Measurements from ENCODE around the gene COL25A1. TPM values are rescaled to one million over a fixed set of nuclear protein-coding genes. Genes with fewer than 3 reads are reported as not detected.
"Not testable (repeated sequence)": the region's sequence is repeated elsewhere in the genome, so short reads cannot be mapped to it uniquely, and the experiment has no call there.

COL25A1 gene
- total RNA-seq, 1 experiment from 2014 or later: 10.4 TPM

- DNase-seq (ENCODE audit: low read depth, low spot score): no peak
- in situ Hi-C loops (cut with HindIII; ENCODE audit: low pct_unique_long_range_greater_than_20kb, low sequenced_read_pairs): no loop called here
These were observed 279.5 kb downstream of the COL25A1 start for GRCh38 chr4:109022961-109023360.

- DNase-seq (ENCODE audit: low read depth, low spot score); in situ Hi-C loops (cut with HindIII; ENCODE audit: low pct_unique_long_range_greater_than_20kb, low sequenced_read_pairs): not testable (repeated sequence)
These were observed 280.8 kb downstream of the COL25A1 start for GRCh38 chr4:109021630-109022029.

- in situ Hi-C loops (cut with HindIII; ENCODE audit: low pct_unique_long_range_greater_than_20kb, low sequenced_read_pairs): no loop called here
- DNase-seq (ENCODE audit: low read depth, low spot score): no peak
These were observed 281.6 kb downstream of the COL25A1 start for GRCh38 chr4:109020861-109021260.

- DNase-seq (ENCODE audit: low read depth, low spot score): no peak
- in situ Hi-C loops (cut with HindIII; ENCODE audit: low pct_unique_long_range_greater_than_20kb, low sequenced_read_pairs): no loop called here
These were observed 286.3 kb downstream of the COL25A1 start for GRCh38 chr4:109016200-109016599.

- no peak for DNase-seq (ENCODE audit: low read depth, low spot score)
- in situ Hi-C loops (cut with HindIII; ENCODE audit: low pct_unique_long_range_greater_than_20kb, low sequenced_read_pairs): no loop called here
These were observed 287.0 kb downstream of the COL25A1 start for GRCh38 chr4:109015413-109015810.

- no peak for DNase-seq (ENCODE audit: low read depth, low spot score)
- in situ Hi-C loops (cut with HindIII; ENCODE audit: low pct_unique_long_range_greater_than_20kb, low sequenced_read_pairs): no loop called here
These were observed 287.7 kb downstream of the COL25A1 start for GRCh38 chr4:109014593-109015412.

- DNase-seq (ENCODE audit: low read depth, low spot score): no peak
- in situ Hi-C loops (cut with HindIII; ENCODE audit: low pct_unique_long_range_greater_than_20kb, low sequenced_read_pairs): no loop called here
These were observed 290.1 kb downstream of the COL25A1 start for GRCh38 chr4:109012286-109012880.

- DNase-seq (ENCODE audit: low read depth, low spot score): no peak
These were observed 291.0 kb downstream of the COL25A1 start for GRCh38 chr4:109011241-109012026.

GRCh38 chr4:109010521-109010920, 291.9 kb downstream of the COL25A1 start:
- in situ Hi-C loops (cut with HindIII; ENCODE audit: low pct_unique_long_range_greater_than_20kb, low sequenced_read_pairs): no loop called here

More at GRCh38 chr4:109011241-109012026, 291.0 kb downstream of the COL25A1 start:
- in situ Hi-C loops (cut with HindIII; ENCODE audit: low pct_unique_long_range_greater_than_20kb, low sequenced_read_pairs): no loop called here

GRCh38 chr4:109009909-109010308, 292.5 kb downstream of the COL25A1 start:
- in situ Hi-C loops (cut with HindIII; ENCODE audit: low pct_unique_long_range_greater_than_20kb, low sequenced_read_pairs): no loop called here
- DNase-seq (ENCODE audit: low read depth, low spot score): no peak

More at GRCh38 chr4:109010521-109010920, 291.9 kb downstream of the COL25A1 start:
- DNase-seq (ENCODE audit: low read depth, low spot score): no peak

GRCh38 chr4:109007976-109008375, 294.5 kb downstream of the COL25A1 start:
- in situ Hi-C loops (cut with HindIII; ENCODE audit: low pct_unique_long_range_greater_than_20kb, low sequenced_read_pairs): no loop called here
- no peak for DNase-seq (ENCODE audit: low read depth, low spot score)

GRCh38 chr4:109005523-109005922, 296.9 kb downstream of the COL25A1 start:
- in situ Hi-C loops (cut with HindIII; ENCODE audit: low pct_unique_long_range_greater_than_20kb, low sequenced_read_pairs): no loop called here
- DNase-seq (ENCODE audit: low read depth, low spot score): no peak

- in situ Hi-C loops (cut with HindIII; ENCODE audit: low pct_unique_long_range_greater_than_20kb, low sequenced_read_pairs): no loop called here
- no peak for DNase-seq (ENCODE audit: low read depth, low spot score)
These were observed 298.0 kb downstream of the COL25A1 start for GRCh38 chr4:109004418-109004817.

- in situ Hi-C loops (cut with HindIII; ENCODE audit: low pct_unique_long_range_greater_than_20kb, low sequenced_read_pairs): no loop called here
These were observed 298.5 kb downstream of the COL25A1 start for GRCh38 chr4:109003964-109004363.

GRCh38 chr4:108991551-108992328, 310.7 kb downstream of the COL25A1 start:
- DNase-seq (ENCODE audit: low read depth, low spot score): no peak
- in situ Hi-C loops (cut with HindIII; ENCODE audit: low pct_unique_long_range_greater_than_20kb, low sequenced_read_pairs): no loop called here

More at GRCh38 chr4:109003964-109004363, 298.5 kb downstream of the COL25A1 start:
- no peak for DNase-seq (ENCODE audit: low read depth, low spot score)

GRCh38 chr4:108988464-108989195, 313.8 kb downstream of the COL25A1 start:
- DNase-seq (ENCODE audit: low read depth, low spot score): no peak
- in situ Hi-C loops (cut with HindIII; ENCODE audit: low pct_unique_long_range_greater_than_20kb, low sequenced_read_pairs): no loop called here

- in situ Hi-C loops (cut with HindIII; ENCODE audit: low pct_unique_long_range_greater_than_20kb, low sequenced_read_pairs); DNase-seq (ENCODE audit: low read depth, low spot score): not testable (repeated sequence)
These were observed 318.0 kb downstream of the COL25A1 start for GRCh38 chr4:108984495-108984894.

All from SK-MEL-5 (cell line).